Liver (tissue), 9 donors: ENCODE measurements around the gene CR1. TPM values are rescaled to one million over a fixed set of nuclear protein-coding genes. Genes with fewer than 3 reads are reported as not detected.

ENCODE experiments used
- DNase-seq: peaks from one replicate; pipeline ENCODE4 v3.0.0-alpha.2; 2017; ENCODE audit warnings: low spot score
- H3K27ac ChIP-seq, 2 donors: one replicate each; pipeline ENCODE4 v1.7.0; 2013; ENCODE audit warnings: inconsistent platforms in 2 of 2, low read length in 2 of 2, control low read depth in 1 of 2, low read depth in 1 of 2, mild to moderate bottlenecking in 1 of 2
- H3K27me3 ChIP-seq, 4 donors: one replicate each; pipeline versions ENCODE4 v1.6.1 to v1.7.0; 2013; ENCODE audit warnings: low read length in 3 of 4, inconsistent platforms in 1 of 4, mild to moderate bottlenecking in 1 of 4, moderate library complexity in 1 of 4; ENCODE audit not compliant: control insufficient read depth in 4 of 4, insufficient read depth in 4 of 4
- H3K36me3 ChIP-seq, 4 donors: one replicate each; pipeline versions ENCODE4 v1.6.1 to v1.7.0; 2013; ENCODE audit warnings: low read length in 3 of 4, mild to moderate bottlenecking in 3 of 4, low read depth in 1 of 4, moderate library complexity in 1 of 4; ENCODE audit not compliant: control insufficient read depth in 4 of 4, insufficient read depth in 3 of 4
- H3K4me1 ChIP-seq, 4 donors: one replicate each; pipeline versions ENCODE4 v1.6.1 to v1.7.0; 2013; ENCODE audit warnings: low read length in 3 of 4, mild to moderate bottlenecking in 3 of 4, moderate library complexity in 1 of 4; ENCODE audit not compliant: control insufficient read depth in 4 of 4, insufficient read depth in 4 of 4
- H3K4me3 ChIP-seq, 3 donors: one replicate each; pipeline versions ENCODE4 v1.6.1 to v1.7.0; 2013; ENCODE audit warnings: low read length in 3 of 3, control low read depth in 1 of 3, low read depth in 1 of 3, mild to moderate bottlenecking in 1 of 3
- H3K9ac ChIP-seq, 2 donors: one replicate each; pipeline ENCODE4 v1.7.0; 2013; ENCODE audit warnings: low read length in 2 of 2, mild to moderate bottlenecking in 2 of 2, moderate library complexity in 2 of 2, control low read depth in 1 of 2, low read depth in 1 of 2
- H3K9me3 ChIP-seq, 4 donors: one replicate each; pipeline versions ENCODE4 v1.6.1 to v1.7.0; 2013; ENCODE audit warnings: low read length in 3 of 4; ENCODE audit not compliant: control insufficient read depth in 4 of 4
- FOXA1 ChIP-seq: IDR thresholded peaks from 2 replicates; pipeline ENCODE4 v1.6.1; 2016; ENCODE audit warnings: antibody characterized with exemption
- FOXA2 ChIP-seq: IDR thresholded peaks from 2 replicates; pipeline ENCODE4 v1.6.1; 2016; ENCODE audit warnings: antibody characterized with exemption
- GABPA ChIP-seq, 2 donors: IDR thresholded peaks in 1 of 2; conservative IDR thresholded peaks in 1 of 2; 2 replicates each; pipeline ENCODE4 v1.6.1; 2016; ENCODE audit warnings: antibody characterized with exemption in 2 of 2, mild to moderate bottlenecking in 1 of 2, moderate library complexity in 1 of 2
- HNF4A ChIP-seq, 2 donors: conservative IDR thresholded peaks; 2 replicates each; pipeline ENCODE4 v1.6.1; 2016; ENCODE audit warnings: antibody characterized with exemption in 2 of 2, mild to moderate bottlenecking in 2 of 2
- HNF4G ChIP-seq: IDR thresholded peaks from 2 replicates; pipeline ENCODE4 v1.6.1; 2016; ENCODE audit warnings: antibody characterized with exemption
- JUND ChIP-seq, 2 donors: IDR thresholded peaks; 2 replicates each; pipeline ENCODE4 v1.6.1; 2016; ENCODE audit warnings: antibody characterized with exemption in 2 of 2
- NR2F2 ChIP-seq: IDR thresholded peaks from 2 replicates; pipeline ENCODE4 v1.6.1; 2016; ENCODE audit warnings: antibody characterized with exemption
- RAD21 ChIP-seq, 2 donors: IDR thresholded peaks; 2 replicates each; pipeline ENCODE4 v1.6.1; 2016; ENCODE audit warnings: antibody characterized with exemption in 2 of 2, mild to moderate bottlenecking in 2 of 2
- RXRA ChIP-seq, 2 donors: IDR thresholded peaks; 2 replicates each; pipeline ENCODE4 v1.6.1; 2017 to 2018; ENCODE audit warnings: antibody characterized with exemption in 2 of 2, mild to moderate bottlenecking in 1 of 2
- TAF1 ChIP-seq: conservative IDR thresholded peaks from 2 replicates; pipeline ENCODE4 v1.6.1; 2016; ENCODE audit warnings: antibody characterized with exemption, mild to moderate bottlenecking
- YY1 ChIP-seq: IDR thresholded peaks from 2 replicates; pipeline ENCODE4 v1.6.1; 2016; ENCODE audit warnings: antibody characterized with exemption, mild to moderate bottlenecking
- WGBS: extraction: QIAGEN DNeasy Blood & Tissue Kit; methylation state at CpG from one replicate; pipeline ENCODE4 v1.1.7; 2013; 5-methylcytosine and 5-hydroxymethylcytosine counted together
- polyA plus RNA-seq, 2 donors: library from polyadenylated mRNA; stranded (reverse) in 1 of 2; unstranded in 1 of 2; fragments of 200-250 nt in 1 of 2; fragments of >200 nt in 1 of 2; fragmentation: Nextera tagmentation in 1 of 2; extraction: Ambion mirVana in 1 of 2; gene quantifications; one replicate each; pipeline versions ENCODE4 v1.2.1 to v1.2.3, GENCODE V29; 2013 to 2015
- total RNA-seq, 2 donors: library from RNA; depleted of rRNA; stranded (reverse); fragments of >200 nt; gene quantifications; one replicate each; pipeline ENCODE4 v1.2.3, GENCODE V29; 2014
- TF ChIP-seq, protein P1 (sequence below): fragments of 150-350 bp; IDR thresholded peaks from 2 replicates; pipeline ENCODE4 v1.5.1; 2017; ENCODE audit warnings: improper control_type of control experiment, low read depth, low read length; ENCODE audit not compliant: missing input control
- TF ChIP-seq, protein P2 (sequence below): IDR thresholded peaks from 2 replicates; pipeline ENCODE4 v1.6.1; 2016; ENCODE audit warnings: antibody characterized with exemption
- TF ChIP-seq, protein P3 (sequence below): IDR thresholded peaks from 2 replicates; pipeline ENCODE4 v1.6.1; 2016; ENCODE audit warnings: antibody characterized with exemption
- TF ChIP-seq, protein P4 (sequence below): IDR thresholded peaks from 2 replicates; pipeline ENCODE4 v1.6.1; 2016; ENCODE audit warnings: antibody characterized with exemption, mild to moderate bottlenecking
- donor health status: healthy.
- donor health status: healthy.
- donor health status: healthy.
- donor health status: healthy.
- donor health status: healthy.

CR1 gene
- total and polyA plus RNA-seq, 4 donors: 0.78 to 16.7 (median 7.4) TPM

DNA sequence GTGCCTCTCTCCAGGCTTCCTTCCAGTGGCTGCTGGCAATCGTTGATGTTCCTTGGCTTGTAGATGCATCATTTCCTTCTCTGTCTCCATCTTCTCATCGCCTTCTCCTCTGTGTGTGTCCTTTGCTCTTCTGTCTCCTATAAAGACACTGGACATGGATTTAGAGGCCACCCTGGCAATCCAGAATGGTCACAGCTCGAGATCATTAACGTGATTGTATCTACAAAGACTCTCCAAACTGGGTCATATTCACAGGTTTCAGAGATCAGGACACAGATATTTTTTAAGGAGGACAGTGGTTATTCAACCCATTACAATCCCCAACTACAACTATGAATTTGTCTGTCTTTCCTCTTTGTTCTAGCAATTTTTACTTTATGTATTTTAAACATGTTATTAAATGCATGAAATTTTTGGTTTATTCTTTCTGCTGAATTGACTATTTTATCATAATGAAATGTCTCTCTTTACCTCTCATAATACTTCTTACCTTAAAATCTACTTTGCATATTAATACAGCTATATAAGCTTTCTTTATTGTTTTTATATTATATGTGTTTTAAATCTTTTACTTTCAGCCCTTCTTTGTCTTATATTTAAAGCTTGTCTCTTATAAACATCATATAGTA, 22.8 kb downstream of the CR1 start:
- H3K9me3 ChIP-seq: no peaks in the 10 kb centered on the region
- H3K4me3 ChIP-seq: no peak overlapping the region
- no peaks in the 10 kb centered on the region for H3K36me3 ChIP-seq
- TF ChIP-seq FOXA2: no peak
- TF ChIP-seq GABPA (IDR thresholded peaks at IDR 0.05 in 1 of 2, conservative IDR thresholded peaks at IDR 0.05 in 1 of 2): no peak
- no peak for TF ChIP-seq FOXA1
- TF ChIP-seq TAF1: no peak
- TF ChIP-seq HNF4A (conservative IDR thresholded peaks at IDR 0.05): no peak
- TF ChIP-seq, protein P1, sequence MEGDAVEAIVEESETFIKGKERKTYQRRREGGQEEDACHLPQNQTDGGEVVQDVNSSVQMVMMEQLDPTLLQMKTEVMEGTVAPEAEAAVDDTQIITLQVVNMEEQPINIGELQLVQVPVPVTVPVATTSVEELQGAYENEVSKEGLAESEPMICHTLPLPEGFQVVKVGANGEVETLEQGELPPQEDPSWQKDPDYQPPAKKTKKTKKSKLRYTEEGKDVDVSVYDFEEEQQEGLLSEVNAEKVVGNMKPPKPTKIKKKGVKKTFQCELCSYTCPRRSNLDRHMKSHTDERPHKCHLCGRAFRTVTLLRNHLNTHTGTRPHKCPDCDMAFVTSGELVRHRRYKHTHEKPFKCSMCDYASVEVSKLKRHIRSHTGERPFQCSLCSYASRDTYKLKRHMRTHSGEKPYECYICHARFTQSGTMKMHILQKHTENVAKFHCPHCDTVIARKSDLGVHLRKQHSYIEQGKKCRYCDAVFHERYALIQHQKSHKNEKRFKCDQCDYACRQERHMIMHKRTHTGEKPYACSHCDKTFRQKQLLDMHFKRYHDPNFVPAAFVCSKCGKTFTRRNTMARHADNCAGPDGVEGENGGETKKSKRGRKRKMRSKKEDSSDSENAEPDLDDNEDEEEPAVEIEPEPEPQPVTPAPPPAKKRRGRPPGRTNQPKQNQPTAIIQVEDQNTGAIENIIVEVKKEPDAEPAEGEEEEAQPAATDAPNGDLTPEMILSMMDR: no peak
- TF ChIP-seq JUND (IDR thresholded peaks at IDR 0.05): no peak
- TF ChIP-seq, protein P2, sequence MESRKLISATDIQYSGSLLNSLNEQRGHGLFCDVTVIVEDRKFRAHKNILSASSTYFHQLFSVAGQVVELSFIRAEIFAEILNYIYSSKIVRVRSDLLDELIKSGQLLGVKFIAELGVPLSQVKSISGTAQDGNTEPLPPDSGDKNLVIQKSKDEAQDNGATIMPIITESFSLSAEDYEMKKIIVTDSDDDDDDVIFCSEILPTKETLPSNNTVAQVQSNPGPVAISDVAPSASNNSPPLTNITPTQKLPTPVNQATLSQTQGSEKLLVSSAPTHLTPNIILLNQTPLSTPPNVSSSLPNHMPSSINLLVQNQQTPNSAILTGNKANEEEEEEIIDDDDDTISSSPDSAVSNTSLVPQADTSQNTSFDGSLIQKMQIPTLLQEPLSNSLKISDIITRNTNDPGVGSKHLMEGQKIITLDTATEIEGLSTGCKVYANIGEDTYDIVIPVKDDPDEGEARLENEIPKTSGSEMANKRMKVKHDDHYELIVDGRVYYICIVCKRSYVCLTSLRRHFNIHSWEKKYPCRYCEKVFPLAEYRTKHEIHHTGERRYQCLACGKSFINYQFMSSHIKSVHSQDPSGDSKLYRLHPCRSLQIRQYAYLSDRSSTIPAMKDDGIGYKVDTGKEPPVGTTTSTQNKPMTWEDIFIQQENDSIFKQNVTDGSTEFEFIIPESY: no peak
- TF ChIP-seq RAD21 (IDR thresholded peaks at IDR 0.05): no peak
- TF ChIP-seq HNF4G: no peak
- TF ChIP-seq, protein P3, sequence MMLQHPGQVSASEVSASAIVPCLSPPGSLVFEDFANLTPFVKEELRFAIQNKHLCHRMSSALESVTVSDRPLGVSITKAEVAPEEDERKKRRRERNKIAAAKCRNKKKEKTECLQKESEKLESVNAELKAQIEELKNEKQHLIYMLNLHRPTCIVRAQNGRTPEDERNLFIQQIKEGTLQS: no peak
- TF ChIP-seq, protein P4, sequence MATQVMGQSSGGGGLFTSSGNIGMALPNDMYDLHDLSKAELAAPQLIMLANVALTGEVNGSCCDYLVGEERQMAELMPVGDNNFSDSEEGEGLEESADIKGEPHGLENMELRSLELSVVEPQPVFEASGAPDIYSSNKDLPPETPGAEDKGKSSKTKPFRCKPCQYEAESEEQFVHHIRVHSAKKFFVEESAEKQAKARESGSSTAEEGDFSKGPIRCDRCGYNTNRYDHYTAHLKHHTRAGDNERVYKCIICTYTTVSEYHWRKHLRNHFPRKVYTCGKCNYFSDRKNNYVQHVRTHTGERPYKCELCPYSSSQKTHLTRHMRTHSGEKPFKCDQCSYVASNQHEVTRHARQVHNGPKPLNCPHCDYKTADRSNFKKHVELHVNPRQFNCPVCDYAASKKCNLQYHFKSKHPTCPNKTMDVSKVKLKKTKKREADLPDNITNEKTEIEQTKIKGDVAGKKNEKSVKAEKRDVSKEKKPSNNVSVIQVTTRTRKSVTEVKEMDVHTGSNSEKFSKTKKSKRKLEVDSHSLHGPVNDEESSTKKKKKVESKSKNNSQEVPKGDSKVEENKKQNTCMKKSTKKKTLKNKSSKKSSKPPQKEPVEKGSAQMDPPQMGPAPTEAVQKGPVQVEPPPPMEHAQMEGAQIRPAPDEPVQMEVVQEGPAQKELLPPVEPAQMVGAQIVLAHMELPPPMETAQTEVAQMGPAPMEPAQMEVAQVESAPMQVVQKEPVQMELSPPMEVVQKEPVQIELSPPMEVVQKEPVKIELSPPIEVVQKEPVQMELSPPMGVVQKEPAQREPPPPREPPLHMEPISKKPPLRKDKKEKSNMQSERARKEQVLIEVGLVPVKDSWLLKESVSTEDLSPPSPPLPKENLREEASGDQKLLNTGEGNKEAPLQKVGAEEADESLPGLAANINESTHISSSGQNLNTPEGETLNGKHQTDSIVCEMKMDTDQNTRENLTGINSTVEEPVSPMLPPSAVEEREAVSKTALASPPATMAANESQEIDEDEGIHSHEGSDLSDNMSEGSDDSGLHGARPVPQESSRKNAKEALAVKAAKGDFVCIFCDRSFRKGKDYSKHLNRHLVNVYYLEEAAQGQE: no peak
- TF ChIP-seq NR2F2: no peak
- TF ChIP-seq RXRA (IDR thresholded peaks at IDR 0.05): no peak
- TF ChIP-seq YY1: no peak
- H3K4me1 ChIP-seq: no peaks in the 10 kb centered on the region
- no peak overlapping the region for H3K9ac ChIP-seq
- DNase-seq: no peak
- no peak overlapping the region for H3K27ac ChIP-seq
- 73% methylated on average over 4 of the region's 4 CpGs for WGBS
- no peaks in the 10 kb centered on the region for H3K27me3 ChIP-seq
